Colonic mucosa (tissue), 4 donors: ENCODE data around the gene WNT9A. TPM values are rescaled to one million over a fixed set of nuclear protein-coding genes. Genes with fewer than 3 reads are reported as not detected.
"Not testable (repeated sequence)": the region's sequence is repeated elsewhere in the genome, so short reads cannot be mapped to it uniquely, and the experiment has no call there.

Source experiments
- DNase-seq: peaks from one replicate; pipeline ENCODE4 v3.0.0-alpha.2; 2020
- H3K27ac ChIP-seq: fragments of 200-600 bp; one replicate; pipeline ENCODE4 v1.8.0; 2021
- H3K27me3 ChIP-seq: fragments of 200-600 bp; one replicate; pipeline ENCODE4 v1.8.0; 2021
- H3K36me3 ChIP-seq: fragments of 200-600 bp; one replicate; pipeline ENCODE4 v1.8.0; 2021
- H3K4me1 ChIP-seq: fragments of 200-600 bp; one replicate; pipeline ENCODE4 v1.8.0; 2021; ENCODE audit warnings: mild to moderate bottlenecking
- H3K4me3 ChIP-seq: fragments of 200-600 bp; one replicate; pipeline ENCODE4 v1.8.0; 2021
- H3K9ac ChIP-seq, 2 donors: one replicate each; pipeline ENCODE4 v1.7.0; 2013; ENCODE audit warnings: control low read depth in 2 of 2, low read depth in 2 of 2, low read length in 2 of 2
- H3K9me3 ChIP-seq: fragments of 200-600 bp; one replicate; pipeline ENCODE4 v1.8.0; 2021
- CTCF ChIP-seq: fragments of 200-600 bp; IDR thresholded peaks from one replicate; pipeline ENCODE4 v1.8.0; 2022; ENCODE audit warnings: antibody characterized with exemption, mild to moderate bottlenecking
- intact Hi-C: fragments of 100-400 bp; cut with DNase I; formaldehyde crosslinking; loops from one replicate; pipeline ENCODE4 v1.14.1; 2022
- total RNA-seq, 2 donors: library from RNA; stranded (reverse); fragmentation: NEBNext Ultra II Directional in 1 of 2; extraction: Animal tissue kit (Norgen Biotek cat#: 25700) in 1 of 2; gene quantifications; one replicate each; pipeline ENCODE4 v1.2.1, GENCODE V29; 2021
- donor health status: healthy.
- donor health status: DM: no; HTN: no; CAD: no.
- donor health status: DM: no; HTN: no; CAD: no.

The WNT9A gene
- total RNA-seq, 2 donors from 2014 or later, result 2.6 to 3.3 TPM

GRCh38 chr1:227910511-227911153 is 37.1 kb downstream of the WNT9A start:
- Histone ChIP-seq H3K9ac (no peak overlapping the region), H3K27ac (no peak overlapping the region), H3K4me1 (no peaks in the 10 kb centered on the region), H3K4me3 (no peak overlapping the region), H3K9me3 (no peaks in the 10 kb centered on the region), H3K27me3 (no peaks in the 10 kb centered on the region), H3K36me3 (no peaks in the 10 kb centered on the region)
- TF ChIP-seq CTCF, result no peak
- intact Hi-C loops, result no loop called here
- no peak for DNase-seq

- DNase-seq, result peak; percentile 30
- intact Hi-C loops, result not testable (repeated sequence)
Observed at GRCh38 chr1:227909923-227910328, 37.8 kb downstream of the WNT9A start.

GRCh38 chr1:227909188-227909587 is 38.5 kb downstream of the WNT9A start:
- no peak overlapping the region for H3K27ac ChIP-seq
- no peak overlapping the region for H3K9ac ChIP-seq
- H3K27me3 ChIP-seq, result no peaks in the 10 kb centered on the region
- no peaks in the 10 kb centered on the region for H3K9me3 ChIP-seq
- TF ChIP-seq CTCF, result no peak
- no peak overlapping the region for H3K4me3 ChIP-seq
- no peaks in the 10 kb centered on the region for H3K4me1 ChIP-seq
- H3K36me3 ChIP-seq, result no peaks in the 10 kb centered on the region
- intact Hi-C loops, result no loop called here
- no peak for DNase-seq

More at GRCh38 chr1:227909923-227910328, 37.8 kb downstream of the WNT9A start:
- not testable (repeated sequence) for H3K27ac ChIP-seq, H3K9me3 ChIP-seq, H3K36me3 ChIP-seq, H3K9ac ChIP-seq, H3K4me3 ChIP-seq, H3K4me1 ChIP-seq, H3K27me3 ChIP-seq

- Histone ChIP-seq H3K9me3 (no peaks in the 10 kb centered on the region), H3K9ac (no peak overlapping the region), H3K27me3 (no peaks in the 10 kb centered on the region), H3K27ac (no peak overlapping the region), H3K4me3 (no peak overlapping the region), H3K36me3 (no peaks in the 10 kb centered on the region), H3K4me1 (no peaks in the 10 kb centered on the region)
- intact Hi-C loops, result no loop called here
- no peak for DNase-seq
- TF ChIP-seq CTCF, result no peak
Observed at GRCh38 chr1:227908359-227908758, 39.4 kb downstream of the WNT9A start.

- no peak overlapping the region for H3K27ac ChIP-seq
- no peaks in the 10 kb centered on the region for H3K36me3 ChIP-seq
- intact Hi-C loops, result no loop called here
- TF ChIP-seq CTCF, result no peak
- no peak overlapping the region for H3K9ac ChIP-seq
- no peaks in the 10 kb centered on the region for H3K4me1 ChIP-seq
- DNase-seq, result peak; percentile 28
- no peaks in the 10 kb centered on the region for H3K9me3 ChIP-seq
- H3K4me3 ChIP-seq, result no peak overlapping the region
- no peaks in the 10 kb centered on the region for H3K27me3 ChIP-seq
Observed at GRCh38 chr1:227907439-227908015, 40.2 kb downstream of the WNT9A start.

- H3K4me1 ChIP-seq, result no peaks in the 10 kb centered on the region
- no peak overlapping the region for H3K9ac ChIP-seq
- H3K36me3 ChIP-seq, result no peaks in the 10 kb centered on the region
- H3K9me3 ChIP-seq, result no peaks in the 10 kb centered on the region
- intact Hi-C loops, result no loop called here
- TF ChIP-seq CTCF, result no peak
- no peak overlapping the region for H3K27ac ChIP-seq
- H3K4me3 ChIP-seq, result no peak overlapping the region
- no peak for DNase-seq
- no peaks in the 10 kb centered on the region for H3K27me3 ChIP-seq
Observed at GRCh38 chr1:227906550-227907071, 41.1 kb downstream of the WNT9A start.
